Left colon (tissue), 2 donors: Measurements from ENCODE around the gene DNLZ. TPM values are rescaled to one million over a fixed set of nuclear protein-coding genes. Genes with fewer than 3 reads are reported as not detected.

ENCODE experiments used
- ATAC-seq: fragments of 200-7000 bp; cut with Tn5 transposase; one replicate; pipeline ENCODE4 v1.9.1; 2020; ENCODE audit warnings: mild to moderate bottlenecking, moderate library complexity
- DNase-seq, 2 donors: peaks; one replicate each; pipeline ENCODE4 v3.0.0-alpha.2; 2020
- intact Hi-C, 2 donors: fragments of 100-400 bp; cut with DNase I in 1 of 2; cut with micrococcal nuclease in 1 of 2; formaldehyde crosslinking; loops; one replicate each; pipeline versions ENCODE4 v1.11.2 to v1.14.0; 2022; cut with DNase I, micrococcal nuclease
- total RNA-seq, 2 donors: library from RNA; stranded (reverse); fragmentation: NEBNext Ultra II Directional; extraction: Animal tissue kit (Norgen Biotek cat#: 25700); gene quantifications; one replicate each; pipeline ENCODE4 v1.2.1, GENCODE V29; 2021
- donor health status: DM: no; HTN: no; CAD: no.
- donor health status: DM: yes; HTN: yes; CAD: no.

Gene DNLZ
- total RNA-seq, 2 donors from 2014 or later, result 10.0 to 10.6 TPM

DNA sequence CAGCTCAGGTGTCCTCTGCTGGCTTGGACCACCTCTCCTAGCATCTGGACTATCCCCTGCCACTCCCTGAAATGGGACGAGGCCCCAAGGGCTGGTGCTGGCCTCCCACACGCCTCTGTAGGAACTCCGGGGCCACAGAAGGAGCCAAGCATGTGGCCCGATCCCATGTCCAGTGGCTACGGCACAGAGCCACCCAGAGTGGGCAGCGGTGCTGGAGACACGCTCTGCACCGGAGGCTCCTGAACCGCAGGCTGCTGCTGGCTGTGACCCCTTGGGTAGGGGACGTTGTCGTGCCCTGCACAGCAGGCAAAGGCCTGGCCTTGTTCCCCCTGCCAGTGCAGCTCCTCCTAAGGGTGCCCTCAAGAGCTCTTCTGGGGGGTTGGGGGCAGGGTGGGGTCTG lies 16.3 kb upstream of the DNLZ start:
- intact Hi-C loops, result no loop called here
- no peak for ATAC-seq
- DNase-seq, result no peak

DNA sequence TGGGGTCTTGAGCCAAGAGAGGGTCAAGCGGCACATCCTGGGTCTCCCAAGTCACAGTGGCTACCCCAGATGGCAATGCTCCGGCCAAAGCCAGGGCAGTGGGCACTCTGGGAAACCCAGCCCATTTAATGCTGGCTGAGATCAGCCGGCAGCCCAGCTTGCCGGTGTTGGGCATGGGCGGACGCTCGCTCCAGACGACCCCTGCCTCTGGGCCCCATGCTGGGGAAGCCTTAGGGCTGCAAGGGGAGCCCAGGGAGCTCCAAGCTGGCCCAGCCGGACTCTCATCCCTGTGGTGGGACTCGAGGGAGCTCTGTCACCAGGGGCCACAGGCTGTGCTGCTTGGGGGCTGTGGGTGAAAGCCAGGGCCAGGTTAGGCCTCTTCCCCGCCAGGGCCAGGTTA lies 15.9 kb upstream of the DNLZ start:
- no peak for DNase-seq
- no peak for ATAC-seq
- intact Hi-C loops, result no loop called here

DNA sequence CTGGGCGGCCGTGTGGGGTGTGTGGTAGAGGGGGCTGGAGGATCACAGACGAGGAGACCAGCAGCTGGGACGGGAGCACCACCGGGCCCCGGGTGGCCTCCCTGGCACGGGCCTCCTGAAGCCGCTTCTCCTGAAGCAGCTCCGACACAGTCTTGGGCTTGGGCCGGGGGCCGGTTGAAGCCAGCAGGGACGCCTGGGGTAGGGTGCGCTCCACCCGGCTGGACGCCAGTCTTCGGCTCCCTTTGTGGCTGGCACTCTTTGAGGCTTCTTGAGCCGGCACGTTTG lies 15.4 kb upstream of the DNLZ start:
- no peak for ATAC-seq
- intact Hi-C loops, result no loop called here
- DNase-seq, result no peak

DNA sequence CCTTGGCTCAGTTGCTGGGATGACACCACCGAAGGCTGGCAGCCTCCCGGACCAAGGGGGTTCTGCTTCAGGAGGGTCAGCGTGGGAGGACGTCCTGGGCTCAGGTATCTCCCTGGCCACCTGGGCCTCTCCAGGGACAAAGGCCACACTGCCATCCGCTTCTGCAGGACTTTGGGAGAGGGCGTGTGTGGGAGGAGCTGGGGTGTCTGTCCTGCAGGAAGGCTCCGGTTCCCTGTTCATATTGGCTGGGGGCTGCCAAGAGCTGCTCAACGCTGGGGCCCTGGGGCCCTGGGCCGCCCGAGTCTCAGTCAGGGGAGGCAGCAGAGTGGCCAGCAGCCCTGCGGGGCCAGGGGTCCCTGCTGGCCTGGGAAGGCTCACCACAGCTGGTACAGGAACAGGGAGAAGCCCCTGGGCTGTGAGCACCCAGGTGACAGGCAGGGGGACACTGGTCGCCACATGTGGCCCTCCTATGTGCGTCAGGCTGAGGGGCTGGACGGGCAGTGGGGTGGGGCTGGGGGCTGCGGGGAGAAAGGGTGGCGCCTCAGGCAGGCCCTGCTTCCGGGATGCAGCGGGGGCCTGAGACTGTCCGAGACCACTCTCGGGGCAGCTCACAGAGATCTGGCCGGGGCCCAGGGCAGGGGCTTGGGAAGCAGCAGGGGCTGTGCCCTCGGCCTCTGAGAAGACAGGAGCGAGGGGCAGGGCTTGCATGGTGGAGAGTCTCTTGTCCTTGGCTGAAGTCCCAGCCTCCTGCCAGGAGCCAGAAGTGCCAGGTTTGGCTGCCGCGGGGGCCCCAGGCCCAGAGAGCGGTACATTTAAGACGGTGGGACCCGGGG lies 14.8 kb upstream of the DNLZ start:
- intact Hi-C loops, result no loop called here
- ATAC-seq (peak; percentile 28), DNase-seq (no peak)

DNA sequence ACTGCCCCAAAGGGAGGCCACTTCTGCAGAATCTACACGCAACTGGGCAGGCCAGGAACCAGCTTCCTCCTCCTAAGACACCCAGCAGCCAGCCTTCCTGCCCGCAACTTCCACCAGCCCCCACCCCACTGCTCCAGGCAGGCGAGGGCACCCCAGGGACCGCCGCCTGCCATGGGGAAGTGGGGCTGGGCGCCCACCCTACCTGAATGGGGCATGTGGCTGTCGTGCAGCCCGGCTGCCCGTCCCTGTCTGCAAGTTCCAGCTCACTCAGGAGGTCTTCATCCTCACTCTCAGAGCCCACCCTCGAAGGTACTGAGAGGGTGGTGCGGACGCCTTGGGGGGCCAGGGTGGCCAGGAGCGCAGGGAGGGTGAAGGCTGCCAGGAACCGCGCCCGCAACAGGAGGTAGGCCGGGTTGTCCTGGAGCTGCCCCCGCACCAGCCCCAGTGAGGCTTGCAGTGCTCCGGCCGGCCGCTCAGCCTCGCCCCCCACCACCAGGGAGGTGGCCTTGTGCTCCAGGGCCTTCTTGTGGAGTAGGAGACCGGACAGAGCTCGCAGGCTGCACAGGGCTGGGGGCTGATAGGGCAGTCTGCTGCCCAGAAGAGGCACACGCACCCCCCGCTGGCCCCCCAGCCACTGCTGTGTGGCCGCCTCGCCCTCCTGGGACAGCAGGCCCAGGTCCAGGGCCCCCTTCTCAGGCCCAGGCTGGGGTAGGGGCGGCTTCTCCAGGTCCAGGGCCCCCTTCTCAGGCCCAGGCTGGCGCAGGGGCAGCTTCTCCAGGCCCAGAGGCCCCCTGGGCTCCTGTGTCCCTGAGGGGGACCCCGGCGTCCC lies 14.0 kb upstream of the DNLZ start:
- no peak for DNase-seq
- no peak for ATAC-seq
- intact Hi-C loops, result no loop called here

DNA sequence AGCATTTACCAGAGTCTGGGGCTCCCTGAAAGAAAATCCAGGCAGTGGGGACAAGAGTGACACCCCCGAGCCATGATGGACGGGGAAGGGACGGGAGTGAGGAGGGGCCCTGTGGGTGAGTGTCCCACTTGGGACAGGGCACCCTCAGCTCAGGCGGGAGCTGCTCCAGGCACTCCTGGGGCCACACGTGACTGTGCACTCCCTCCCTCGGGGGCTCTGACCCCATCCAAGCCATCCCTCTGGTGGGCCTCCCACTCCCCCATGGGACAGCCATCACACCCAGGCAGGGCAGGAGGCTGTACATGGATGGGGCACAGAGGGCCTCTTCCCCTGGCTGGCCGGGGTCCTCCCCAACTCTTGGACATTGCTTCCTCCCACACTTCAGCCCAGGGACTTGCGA lies 12.9 kb upstream of the DNLZ start:
- intact Hi-C loops, result no loop called here
- ATAC-seq, result no peak

DNA sequence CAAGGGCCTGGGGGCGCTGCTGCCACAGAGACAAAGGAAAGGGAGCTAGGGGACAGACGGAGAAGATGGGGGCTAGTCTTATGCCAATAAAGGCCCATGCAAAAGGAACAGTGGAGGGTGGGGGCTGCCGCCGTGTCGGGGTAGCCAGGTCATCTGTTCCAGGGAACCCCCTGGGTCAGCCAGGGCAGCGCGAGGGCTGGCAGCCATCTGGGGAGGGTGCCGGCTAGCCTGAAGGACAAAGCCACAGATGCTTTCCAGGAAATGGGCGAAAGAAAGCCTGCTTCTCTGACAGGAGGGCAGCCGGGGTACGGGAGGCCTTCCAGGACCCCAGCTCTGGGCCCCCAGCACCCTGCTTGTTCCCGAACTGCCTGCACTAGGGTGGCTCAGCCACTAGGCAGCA lies 11.6 kb upstream of the DNLZ start:
- intact Hi-C loops, result no loop called here
- no peak for DNase-seq

More for the DNA sequence above, 12.9 kb upstream of the DNLZ start:
- no peak for DNase-seq

DNA sequence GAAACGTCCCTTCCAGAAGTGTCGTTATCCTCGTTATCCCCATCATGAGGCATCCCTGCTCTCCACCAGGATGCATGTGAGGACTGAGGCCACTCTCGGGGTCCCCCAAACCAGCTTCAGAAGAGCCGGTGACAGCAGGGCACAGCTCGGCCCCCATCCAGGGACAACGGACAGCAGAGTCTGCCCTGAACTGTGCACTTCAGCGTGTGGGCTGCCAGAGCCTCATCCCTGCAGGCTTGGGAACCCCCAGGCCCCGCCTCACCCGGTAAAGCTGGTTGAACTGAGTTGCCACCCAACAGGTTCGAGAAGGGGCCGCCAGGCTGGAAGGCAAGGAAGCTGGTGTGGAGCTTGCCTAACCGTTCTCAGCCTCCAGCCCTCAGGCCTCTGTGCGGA lies 10.6 kb upstream of the DNLZ start:
- ATAC-seq, result no peak
- intact Hi-C loops, result no loop called here
- no peak for DNase-seq

More for the DNA sequence above, 11.6 kb upstream of the DNLZ start:
- ATAC-seq, result no peak

DNA sequence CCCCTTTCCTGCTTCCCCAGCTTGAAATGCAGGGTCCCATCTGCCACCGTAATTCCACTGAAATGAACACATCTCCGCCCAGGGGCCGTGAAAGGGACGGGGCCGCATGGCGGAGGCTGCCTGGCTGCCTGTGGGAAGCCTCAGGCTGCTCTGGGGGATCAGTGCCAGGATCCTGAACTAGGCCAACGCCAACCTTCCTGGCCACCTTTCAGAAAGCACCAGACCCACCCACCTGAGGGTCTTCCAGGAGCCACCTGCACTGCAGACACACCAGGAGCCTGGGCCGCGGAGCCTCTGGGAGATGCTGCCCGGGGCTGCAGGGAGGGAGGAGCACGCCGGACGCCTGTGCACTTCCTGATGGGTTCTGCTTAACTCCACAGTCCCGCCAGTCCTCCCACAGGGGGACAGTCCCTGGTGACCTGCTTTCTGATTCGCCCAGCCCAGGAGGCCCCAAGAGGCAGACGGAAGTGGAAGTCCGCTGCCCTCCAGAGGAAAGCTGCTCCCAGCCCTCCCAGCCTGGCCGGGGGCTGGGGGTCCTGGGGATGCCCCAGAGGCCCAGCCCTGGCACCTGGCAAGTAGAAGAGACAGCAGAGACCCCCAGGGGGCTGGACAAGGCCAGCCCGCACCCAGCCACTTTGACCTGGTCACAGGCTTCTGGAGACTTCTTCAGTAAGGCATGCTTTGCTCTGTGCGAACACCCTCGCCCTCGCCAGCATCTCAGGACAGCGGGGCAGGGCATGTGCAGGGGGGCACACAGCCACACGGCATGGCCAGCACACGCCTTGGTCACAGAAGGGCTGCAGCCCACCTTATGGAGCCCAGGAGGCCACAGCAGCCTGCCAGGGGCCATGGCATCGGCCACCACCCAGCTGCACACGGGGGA lies 10.0 kb upstream of the DNLZ start, which contains the start of gene CARD9:
TSS of gene CARD9 (minus strand) at position 370 of the 883 bp plus-strand sequence. CDS start 1,591 bp downstream, outside the sequence.
- intact Hi-C loops, result no loop called here
- ATAC-seq, result peak; percentile 14
- peak in 1 of 2 donors; percentile 41 for DNase-seq

DNA sequence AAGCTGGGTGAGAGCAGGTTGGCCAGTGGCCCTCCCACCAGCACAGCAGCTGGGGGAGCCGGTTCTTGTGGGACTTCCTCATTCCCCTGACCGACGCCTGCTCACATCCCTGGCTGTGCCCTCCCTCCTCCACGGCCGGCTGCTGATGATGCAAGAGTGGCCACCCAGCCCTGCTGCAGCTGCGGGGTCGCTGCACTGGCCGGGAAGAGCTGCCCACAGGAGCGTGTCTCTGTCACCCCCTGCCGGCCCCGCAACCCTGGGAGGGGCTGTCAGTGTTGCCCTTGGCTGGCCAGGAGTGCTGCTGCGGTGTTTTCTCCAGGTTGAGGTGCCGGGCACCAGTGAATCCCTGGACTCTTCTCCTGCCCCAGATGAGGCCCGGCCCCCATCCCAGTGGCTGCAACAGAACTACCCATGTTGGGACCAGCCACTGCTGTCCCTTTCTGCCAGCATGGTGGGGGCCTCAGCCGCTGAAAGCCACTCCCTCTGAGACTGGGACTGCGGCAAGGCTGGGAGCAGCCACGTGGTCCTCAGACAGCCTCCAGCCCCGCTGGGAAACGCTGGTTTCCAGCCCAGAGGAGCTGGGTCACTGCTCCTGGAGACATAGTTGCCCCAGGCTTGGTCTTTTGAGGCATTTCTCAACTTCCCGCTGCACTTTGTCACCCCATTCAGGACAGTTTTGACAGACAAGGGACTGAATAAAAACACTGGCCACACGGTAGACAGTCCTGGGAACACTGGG lies 9.2 kb upstream of the DNLZ start:
- ATAC-seq (peak; percentile 60), DNase-seq (peak; percentile 56 to 66)
- intact Hi-C loops, result no loop called here

DNA sequence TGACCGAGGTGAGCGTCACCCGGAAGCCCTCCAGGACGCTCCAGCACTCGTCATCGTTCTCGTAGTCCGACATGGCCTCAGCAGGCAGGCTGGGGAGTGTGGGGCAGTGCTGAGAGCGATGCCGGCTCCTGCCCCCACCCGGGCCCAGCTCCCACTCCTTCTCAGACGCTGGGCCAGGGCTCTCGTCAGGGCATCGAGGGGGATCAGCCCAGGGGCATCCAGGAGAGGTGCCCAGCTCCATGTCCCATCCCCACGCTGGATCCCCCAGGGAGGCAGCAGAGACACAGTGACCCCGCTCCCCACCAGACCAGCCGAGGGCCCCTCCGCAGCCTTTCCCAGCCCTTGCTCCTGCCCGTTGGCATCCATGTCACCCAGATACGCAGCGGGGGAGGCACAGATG lies 8.5 kb upstream of the DNLZ start:
- ATAC-seq (no peak), DNase-seq (no peak)
- intact Hi-C loops, result no loop called here

DNA sequence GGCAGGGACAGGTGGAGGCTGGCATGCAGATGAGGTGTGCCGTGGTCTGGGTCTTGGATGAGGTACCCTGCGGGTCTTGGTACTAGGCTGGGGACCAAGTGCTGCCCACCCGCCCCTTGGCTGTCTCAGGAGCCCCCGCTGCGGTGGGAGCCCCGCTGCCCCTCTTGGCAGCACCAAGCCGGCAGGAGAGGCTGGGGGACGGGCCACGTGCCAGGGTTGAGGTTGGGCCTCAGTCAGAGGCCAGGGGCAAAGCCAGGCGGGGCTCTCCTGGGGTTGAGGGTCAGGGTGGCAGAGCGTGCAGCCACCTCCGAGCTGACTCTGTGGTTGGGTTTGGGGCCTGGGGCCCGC lies 8.0 kb upstream of the DNLZ start:
- ATAC-seq, result no peak
- DNase-seq, result no peak

DNA sequence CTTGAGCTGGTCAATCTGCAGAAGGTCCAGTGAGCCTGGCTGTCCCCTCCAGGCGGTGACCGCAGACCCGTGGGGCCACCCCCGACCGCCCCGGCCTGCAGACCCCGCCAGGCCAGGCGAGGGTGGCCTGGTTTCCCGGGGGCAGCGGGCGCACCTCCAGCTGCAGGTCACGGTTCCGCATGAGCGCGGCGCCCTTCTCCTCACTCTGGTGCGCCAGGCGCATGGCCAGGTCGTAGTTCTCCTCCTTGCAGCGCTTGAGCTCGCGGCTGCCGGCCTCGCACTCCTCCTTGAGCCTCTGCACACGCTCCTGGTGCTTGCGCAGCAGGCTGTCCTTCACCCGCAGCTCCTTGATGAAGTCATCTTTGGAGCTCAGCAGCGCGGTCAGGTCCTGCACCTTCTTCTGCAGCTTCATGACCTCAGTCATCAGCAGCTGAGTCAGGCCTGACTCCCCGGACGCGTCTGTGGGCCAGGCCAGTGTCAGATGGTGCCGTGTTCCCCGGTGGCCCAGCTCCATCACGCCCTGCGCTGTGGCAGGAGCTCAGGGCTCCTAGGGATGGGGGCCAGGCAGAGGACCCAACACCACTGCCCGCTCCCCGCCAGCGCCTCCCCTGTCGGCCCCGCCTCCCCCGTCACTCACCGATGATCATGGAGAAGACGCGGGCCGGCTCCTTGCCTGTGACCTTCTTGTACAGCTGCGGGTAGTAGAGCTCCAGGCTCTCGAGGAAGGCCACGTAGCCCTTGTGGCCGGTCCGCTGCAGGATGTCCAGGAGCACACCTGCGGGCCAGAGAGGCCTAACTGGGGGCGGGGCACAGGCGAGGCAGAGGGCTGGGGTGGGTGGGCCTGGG lies 7.4 kb upstream of the DNLZ start:
- ATAC-seq (no peak), DNase-seq (no peak)
- intact Hi-C loops, result no loop called here

More for the DNA sequence above, 8.0 kb upstream of the DNLZ start:
- intact Hi-C loops, result no loop called here

DNA sequence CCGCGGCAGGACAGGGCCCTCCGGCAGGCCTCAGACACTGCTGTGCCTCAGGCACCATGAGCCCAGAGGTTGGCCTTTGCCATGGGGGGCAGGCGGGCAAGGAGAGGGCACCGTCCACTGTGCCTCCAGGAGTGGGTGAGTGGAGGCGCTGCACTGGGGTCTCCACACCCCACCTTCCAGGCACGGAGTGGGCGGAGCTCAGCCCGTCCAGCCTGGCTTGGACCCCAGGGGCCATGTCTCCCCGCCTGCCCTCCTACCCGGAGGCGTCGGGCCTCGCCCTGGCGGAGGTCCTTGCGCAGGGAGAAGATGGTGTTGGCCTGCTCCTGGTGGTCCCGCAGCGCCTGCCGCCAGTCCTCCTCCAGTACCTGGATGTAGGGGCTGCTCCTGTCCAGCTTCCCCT lies 6.5 kb upstream of the DNLZ start:
- intact Hi-C loops, result no loop called here
- ATAC-seq, result no peak
- no peak for DNase-seq

DNA sequence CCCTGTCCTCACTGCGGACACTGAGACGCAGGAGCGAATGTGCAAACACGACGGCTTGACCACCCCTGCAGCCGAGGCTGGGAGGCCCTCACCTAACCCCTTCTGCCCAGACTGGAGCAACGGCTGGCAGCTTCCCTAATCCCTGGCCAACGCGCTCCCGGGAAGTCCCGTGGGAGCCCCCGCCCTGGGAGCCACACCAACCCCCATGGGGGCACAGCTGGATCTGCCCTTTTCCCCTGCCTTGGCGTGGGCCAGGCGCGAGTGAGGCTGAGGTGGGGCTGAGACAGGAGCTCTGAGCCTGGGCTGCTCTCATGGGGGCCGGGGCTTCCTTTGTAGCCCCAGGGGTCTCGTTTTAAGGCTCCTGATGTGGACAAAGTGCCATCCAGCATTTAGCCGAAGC lies 4.6 kb upstream of the DNLZ start:
- no peak for DNase-seq
- ATAC-seq, result no peak
- intact Hi-C loops, result no loop called here

DNA sequence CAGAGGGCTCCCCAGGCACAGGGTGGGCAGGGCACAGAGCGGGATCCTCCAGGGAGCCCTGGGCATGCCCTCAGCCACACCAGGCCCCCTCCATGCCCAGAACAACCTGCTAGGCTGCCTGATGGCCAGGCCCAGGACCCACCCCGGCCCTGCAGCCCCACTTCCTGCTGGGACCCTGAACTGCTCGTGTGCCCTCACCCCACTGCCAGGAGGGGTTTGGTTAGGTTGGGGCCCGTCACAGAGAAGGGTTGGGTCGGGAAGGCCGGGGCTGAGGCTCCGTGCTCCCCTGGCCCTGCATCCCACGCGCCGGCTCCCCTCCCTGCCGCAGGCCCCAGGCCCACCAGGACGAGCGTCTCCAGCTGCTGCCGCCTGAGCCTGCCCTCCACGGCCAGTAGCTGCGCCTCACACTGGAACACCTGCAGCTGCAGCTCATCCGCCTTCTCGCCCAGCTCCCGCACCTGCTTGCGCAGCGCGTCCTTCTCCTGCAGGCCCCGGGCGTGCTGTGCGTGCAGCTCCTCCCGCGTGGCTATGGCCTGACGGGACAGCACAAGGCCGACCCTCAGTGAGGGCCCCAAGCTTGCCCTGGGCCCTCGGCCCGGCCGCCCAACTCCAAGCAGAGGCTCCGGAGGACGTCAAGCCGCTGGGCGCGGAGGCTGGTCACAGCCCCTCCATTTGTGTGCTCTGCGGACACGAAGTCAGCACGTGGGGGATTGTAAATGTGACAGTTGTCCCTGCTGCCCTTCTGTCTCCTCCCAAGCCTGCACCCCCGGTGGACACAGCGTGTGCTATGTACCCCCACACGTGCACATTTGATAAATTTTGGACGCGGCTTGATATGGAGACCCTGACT lies 4.0 kb upstream of the DNLZ start:
- no peak for ATAC-seq
- DNase-seq, result no peak
- intact Hi-C loops, result no loop called here

DNA sequence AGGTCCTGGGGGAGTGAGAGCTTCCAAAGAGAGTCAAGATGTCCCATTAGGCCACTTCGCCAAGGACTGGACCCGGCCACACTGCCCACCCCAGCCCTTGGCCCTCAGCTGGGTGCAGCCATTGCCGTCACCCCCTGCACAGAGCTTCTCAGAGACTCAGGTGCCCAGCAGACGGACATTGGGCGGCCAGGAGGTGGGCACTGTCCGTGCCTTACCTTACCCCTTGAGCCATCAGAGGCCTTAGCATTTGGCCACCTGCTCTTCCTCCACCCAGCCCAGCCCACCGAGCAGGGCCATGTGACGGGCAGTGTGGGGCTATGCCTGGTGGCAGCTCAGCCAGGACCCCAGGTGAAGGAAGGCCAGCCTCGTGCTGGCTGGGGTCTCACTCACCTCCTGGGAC lies 3.3 kb upstream of the DNLZ start:
- DNase-seq (no peak), ATAC-seq (no peak)
- intact Hi-C loops, result no loop called here
